Prostate gland (tissue), 2 donors: ENCODE data around the gene UBE2L3.
"Not testable (repeated sequence)": the region's sequence is repeated elsewhere in the genome, so short reads cannot be mapped to it uniquely, and the experiment has no call there.

Experiments
- CTCF ChIP-seq, 4 experiments: fragments of 200-600 bp in 2 of 4; fragments of 450-650 bp in 2 of 4; sonication (generic) in 2 of 4; IDR thresholded peaks; 1 replicate in 3 of 4; 2 replicates in 1 of 4; pipeline ENCODE4 v1.5.1; 2016 to 2019; ENCODE audit warnings: antibody characterized with exemption in 4 of 4, mild to moderate bottlenecking in 2 of 4, moderate library complexity in 2 of 4
- POLR2A ChIP-seq: fragments of 450-650 bp; IDR thresholded peaks from one replicate; pipeline ENCODE4 v1.6.1; 2016; ENCODE audit warnings: antibody characterized with exemption, mild to moderate bottlenecking

GRCh38 chr22:21569076-21569427 is 1.5 kb downstream of the UBE2L3 start:
- not testable (repeated sequence) for TF ChIP-seq POLR2A; CTCF (IDR thresholded peaks at IDR 0.05)
